HCT116 (cell line): ENCODE results near the gene EIF4A3. TPM values are rescaled to one million over a fixed set of nuclear protein-coding genes. Genes with fewer than 3 reads are reported as not detected.

Experiments
- microRNA counts: library from miRNA; unstranded; fragments of <30 nt; microRNA quantifications from one replicate; lab custom pipeline; 2015
- microRNA-seq: library from miRNA; unstranded; fragments of <30 nt; microRNA quantifications from one replicate; pipeline ENCODE4, GENCODE V29; 2016; ENCODE audit warnings: borderline number of aligned reads
- total RNA-seq: library from RNA; stranded (reverse); gene quantifications from one replicate; pipeline ENCODE4 v1.2.1, GENCODE V29; 2021; ENCODE audit not compliant: unreplicated experiment

Gene EIF4A3
- total RNA-seq, 1 experiment from 2014 or later: 248 TPM

MicroRNAs within 50 kb of the gene (microRNA counts, 767-probe panel; counts per million panel counts)
- not detected for microRNA hsa-miR-1268b (lab: Ali Mortazavi, UCI)

Small RNAs within 50 kb of the gene (microRNA-seq; reads per million reads assigned to microRNA genes)
- not detected for gene MIR1268B

Other genes starting within 250 kb of the EIF4A3 start
- 31.1 TPM for gene TBC1D16, start 111.3 kb downstream of the EIF4A3 start, total RNA-seq
- 10.3 TPM for gene CCDC40, start 110.5 kb downstream of the EIF4A3 start, total RNA-seq
- gene GAA, start 45.5 kb downstream of the EIF4A3 start, total RNA-seq: 131 TPM
- gene CARD14, start 22.9 kb upstream of the EIF4A3 start, total RNA-seq: 0.25 TPM
- 34.4 TPM for gene SGSH, start 73.2 kb upstream of the EIF4A3 start, total RNA-seq
- gene SLC26A11, start 73.3 kb upstream of the EIF4A3 start, total RNA-seq: 17.7 TPM
- gene RNF213, start 113.7 kb upstream of the EIF4A3 start, total RNA-seq: 44.5 TPM